GM12878 (cell line): Measurements from ENCODE around the gene BICD1. TPM values are rescaled to one million over a fixed set of nuclear protein-coding genes. Genes with fewer than 3 reads are reported as not detected.
A peak's percentile ranks its signal among the peaks of the same experiment; 100 is the strongest.

Experiments
- ATAC-seq: fragments of 200-7000 bp; cut with Tn5 transposase; 3 replicates; pipeline ENCODE4 v1.9.1; 2020; ENCODE audit warnings: mild to moderate bottlenecking, moderate library complexity
- BruUV-seq: library from RNA; stranded (reverse); fragments of 400-500 nt; replicated peaks from 2 replicates; lab custom pipeline; 2021; lab: Mats Ljungman, UMichigan
- CTCF ChIA-PET: fragments of 300-600 bp; sonication (Branson Sonifier 250); formaldehyde crosslinking; extraction: SDS; loops from one replicate; lab custom pipeline; 2021; ENCODE audit warnings: inconsistent platforms; lab: Yijun Ruan, JAX
- POLR2A ChIA-PET: fragments of 350-600 bp; formaldehyde crosslinking; extraction: SDS; loops from one replicate; lab custom pipeline; 2021; ENCODE audit warnings: inconsistent platforms; lab: Charles Lee
- RAD21 ChIA-PET: fragments of 300-600 bp; sonication (Branson Sonifier 250); formaldehyde crosslinking; loops from one replicate; lab custom pipeline; 2023; ENCODE audit warnings: antibody characterized with exemption; ENCODE audit not compliant: unreplicated experiment; lab: Charles Lee
- SMC1A ChIA-PET: fragments of 300-600 bp; sonication (Branson Sonifier 250); formaldehyde crosslinking; loops from one replicate; lab custom pipeline; 2023; ENCODE audit not compliant: unreplicated experiment, uncharacterized antibody; lab: Charles Lee
- DNase-seq: peaks from one replicate; pipeline ENCODE4 v3.0.0-alpha.2; 2011; ENCODE audit warnings: low read depth, low spot score
- FAIRE-seq: peaks from 3 replicates; lab custom pipeline; 2011; peaks lifted over from hg19 to GRCh38; lab: Jason Lieb, UNC
- H2AFZ ChIP-seq: 2 replicates; pipeline ENCODE4 v1.6.0; 2011; ENCODE audit warnings: low read depth, low read length, control low read depth; ENCODE audit not compliant: control insufficient read depth
- H3K27ac ChIP-seq: 2 replicates; pipeline ENCODE4 v1.5.1; 2011; ENCODE audit warnings: control low read depth; ENCODE audit not compliant: control insufficient read depth, insufficient read depth
- H3K27me3 ChIP-seq, 2 experiments: replicated peaks in 1 of 2; 2 replicates each; pipeline versions ENCODE4 v1.6.0 to v1.6.1; 2011; ENCODE audit warnings: low read length in 1 of 2; ENCODE audit not compliant: control insufficient read depth in 2 of 2, insufficient read depth in 2 of 2
- H3K36me3 ChIP-seq, 2 experiments: 2 replicates each; pipeline ENCODE4 v1.5.1; 2011; ENCODE audit warnings: low read length in 1 of 2; ENCODE audit not compliant: control insufficient read depth in 2 of 2, insufficient read depth in 2 of 2
- H3K4me1 ChIP-seq: 2 replicates; pipeline ENCODE4 v1.6.1; 2011; ENCODE audit warnings: mild to moderate bottlenecking, low read length, moderate library complexity, mixed read lengths; ENCODE audit not compliant: control insufficient read depth, insufficient read depth
- H3K4me2 ChIP-seq: 2 replicates; pipeline ENCODE4 v1.6.0; 2011; ENCODE audit warnings: control low read depth; ENCODE audit not compliant: control insufficient read depth, insufficient read depth
- H3K4me3 ChIP-seq: fragments of 200-600 bp; sonication (generic); 2 replicates; pipeline ENCODE4 v1.5.1; 2016
- H3K79me2 ChIP-seq: 2 replicates; pipeline ENCODE4 v1.6.0; 2011; ENCODE audit warnings: low read length; ENCODE audit not compliant: control insufficient read depth, insufficient read depth
- H3K9ac ChIP-seq: 2 replicates; pipeline ENCODE4 v1.8.0; 2011; ENCODE audit warnings: low read length, control low read depth, mixed read lengths; ENCODE audit not compliant: control insufficient read depth, insufficient read depth
- H3K9me3 ChIP-seq: replicated peaks from 3 replicates; pipeline ENCODE4 v1.5.1; 2011; ENCODE audit warnings: mild to moderate bottlenecking, low read length; ENCODE audit not compliant: control insufficient read depth, insufficient read depth
- H4K20me1 ChIP-seq: 2 replicates; pipeline ENCODE4 v1.6.0; 2011; ENCODE audit not compliant: control insufficient read depth, insufficient read depth
- ATF2 ChIP-seq: IDR thresholded peaks from 2 replicates; pipeline ENCODE4 v1.6.1; 2012; ENCODE audit warnings: low read length, inconsistent platforms
- ATF7 ChIP-seq: fragments of 450-650 bp; IDR thresholded peaks from 2 replicates; pipeline ENCODE4 v1.6.1; 2016; ENCODE audit warnings: low read depth, mild to moderate bottlenecking
- CBX3 ChIP-seq: fragments of 200-600 bp; sonication (generic); IDR thresholded peaks from 2 replicates; pipeline ENCODE4 v1.6.1; 2016; ENCODE audit warnings: low read depth, borderline replicate concordance
- CTCF ChIP-seq, 3 experiments: IDR thresholded peaks in 2 of 3; conservative IDR thresholded peaks in 1 of 3; 2 replicates each; pipeline ENCODE4 v1.5.1; 2011; ENCODE audit warnings: low read depth in 3 of 3, low read length in 3 of 3, mild to moderate bottlenecking in 3 of 3, control low read depth in 2 of 3, moderate library complexity in 2 of 3, inconsistent platforms in 1 of 3, mixed read lengths in 1 of 3; ENCODE audit not compliant: control insufficient read depth in 2 of 3, insufficient read depth in 1 of 3; ENCODE audit errors: extremely low read depth in 1 of 3
- FOXM1 ChIP-seq: IDR thresholded peaks from 2 replicates; pipeline ENCODE4 v1.6.1; 2012; ENCODE audit warnings: low read depth, mild to moderate bottlenecking, inconsistent platforms, low read length, moderate library complexity
- IKZF1 ChIP-seq: fragments of 450-650 bp; conservative IDR thresholded peaks from 2 replicates; pipeline ENCODE4 v1.6.1; 2017; ENCODE audit warnings: antibody characterized with exemption, mild to moderate bottlenecking
- IRF3 ChIP-seq: fragments of 450-650 bp; IDR thresholded peaks from 2 replicates; pipeline ENCODE4 v1.6.1; 2014; ENCODE audit warnings: mild to moderate bottlenecking
- MTA2 ChIP-seq: fragments of 450-650 bp; IDR thresholded peaks from 2 replicates; pipeline ENCODE4 v1.6.1; 2016; ENCODE audit warnings: low read depth, mild to moderate bottlenecking, moderate library complexity
- PAX5 ChIP-seq: IDR thresholded peaks from 2 replicates; pipeline ENCODE4 v1.6.1; 2011; ENCODE audit warnings: low read depth, low read length, borderline replicate concordance
- PKNOX1 ChIP-seq: fragments of 450-650 bp; IDR thresholded peaks from 2 replicates; pipeline ENCODE4 v1.6.1; 2016; ENCODE audit warnings: mild to moderate bottlenecking
- RUNX3 ChIP-seq: IDR thresholded peaks from 2 replicates; pipeline ENCODE4 v1.6.1; 2012; ENCODE audit warnings: low read length, inconsistent platforms
- TCF12 ChIP-seq: IDR thresholded peaks from 2 replicates; pipeline ENCODE4 v1.6.1; 2011; ENCODE audit warnings: low read depth, mild to moderate bottlenecking, low read length
- TCF3 ChIP-seq: IDR thresholded peaks from 2 replicates; pipeline ENCODE4 v1.6.1; 2012; ENCODE audit warnings: low read depth, mild to moderate bottlenecking, low read length, borderline replicate concordance; ENCODE audit not compliant: insufficient read depth
- YY1 ChIP-seq: IDR thresholded peaks from 2 replicates; pipeline ENCODE4 v1.6.1; 2011; ENCODE audit warnings: low read depth, mild to moderate bottlenecking, low read length
- WGBS: methylation state at CpG from one replicate; pipeline ENCODE4 v1.1.6; 2016; ENCODE audit warnings: low lambda C conversion rate; ENCODE audit not compliant: insufficient replicate concordance, insufficient coverage; ENCODE audit errors: missing lambda C conversion rate; 5-methylcytosine and 5-hydroxymethylcytosine counted together
- in situ Hi-C: fragments of 300-500 bp; cut with MboI; formaldehyde crosslinking; loops from 9 replicates; pipeline ENCODE4 v1.14.3; 2018; ENCODE audit warnings: mixed read lengths
- intact Hi-C: fragments of 100-400 bp; cut with micrococcal nuclease; formaldehyde crosslinking; loops from one replicate; pipeline ENCODE4 v1.14.2; 2022; ENCODE audit not compliant: unreplicated experiment
- polyA plus RNA-seq, 11 experiments: library from polyadenylated mRNA; depleted of rRNA in 4 of 11; unstranded in 6 of 11; stranded (reverse) in 5 of 11; fragments of >200 nt; fragmentation: Nextera tagmentation in 4 of 11; fragmentation: Illumina TruSeq in 1 of 11; extraction: Ambion mirVana in 4 of 11; extraction: Trizol in 1 of 11; gene quantifications; 1 replicate in 1 of 11; 2 replicates in 10 of 11; pipeline versions ENCODE4 v1.2.1 to v1.2.3, GENCODE V29; 2011 to 2016; ENCODE audit warnings: inconsistent platforms in 2 of 11, missing spikeins in 2 of 11, low read depth in 1 of 11
- total RNA-seq, 4 experiments: library from RNA; depleted of rRNA in 3 of 4; stranded (reverse); fragments of >200 nt in 3 of 4; fragmentation: Illumina TruSeq in 1 of 4; extraction: Trizol in 1 of 4; gene quantifications; 2 replicates each; pipeline versions ENCODE4 v1.2.1 to v1.2.3, GENCODE V29; 2013 to 2021

BICD1 gene
- total and polyA plus RNA-seq, 10 of the 15 experiments (the other 5 are each of a cell fraction or from before 2014, with no cell fraction given) = 4.7 to 32.5 (median 14.4) TPM

- TF ChIP-seq CTCF (IDR thresholded peaks at IDR 0.05 in 2 of 3, conservative IDR thresholded peaks at IDR 0.05 in 1 of 3; ENCODE audit: control insufficient read depth in 2 of 3, extremely low read depth in 1 of 3, insufficient read depth in 1 of 3, low read depth in 3 of 3, low read length in 3 of 3) (peak; percentile 26 to 37 (median 27); a peak in 4 of 6 replicates), PKNOX1 (no peak)
Measured at GRCh38 chr12:32261638-32262037, 155.0 kb downstream of the BICD1 start (continued).

GRCh38 chr12:32264961-32265360, 158.3 kb downstream of the BICD1 start:
- Histone ChIP-seq H3K27ac (peak overlapping the region; percentile 64), H3K4me1 (peaks cover 11% of the 10 kb centered on the region), H3K27me3 (no peaks in the 10 kb centered on the region), H2AFZ (peak overlapping the region; percentile 75), H3K4me3 (no peak overlapping the region), H3K36me3 (no peaks in the 10 kb centered on the region; a peak in 1 of 4 replicates), H3K9ac (no peak overlapping the region), H3K9me3 (no peaks in the 10 kb centered on the region; the same call in 2 of the 3 replicates), H3K4me2 (peak overlapping the region; percentile 36), H4K20me1 (no peaks in the 10 kb centered on the region), H3K79me2 (no peaks in the 10 kb centered on the region)
- 9% methylated on average over 5 of the region's 5 CpGs for WGBS
- TF ChIP-seq MTA2 = no peak
- 0 out of 2 replicates have a peak, but pooled peaks have one; percentile 17 for TF ChIP-seq ATF2
- TF ChIP-seq TCF12 = peak; percentile 61; the same call in 1 of the 2 replicates
- TF ChIP-seq TCF3 = peak; percentile 82; the same call in 1 of the 2 replicates
- 0 out of 2 replicates have a peak, but pooled peaks have one; percentile 11 for TF ChIP-seq PAX5
- peak; percentile 8; the same call in 1 of the 2 replicates for TF ChIP-seq RUNX3
- no peak for TF ChIP-seq IKZF1
- no peak for TF ChIP-seq ATF7
- no peak for TF ChIP-seq CBX3
- 0 out of 2 replicates have a peak, but pooled peaks have one; percentile 25 for TF ChIP-seq FOXM1
- no peak for TF ChIP-seq IRF3
- 0 out of 2 replicates have a peak, but pooled peaks have one; percentile 3 for TF ChIP-seq YY1
- BruUV-seq = no TSS peak
- ATAC-seq (peak; percentile 50), FAIRE-seq (peak; percentile 88), DNase-seq (no peak)
- CTCF ChIA-PET = interaction anchor here (0.9 kb wide), 1 partner anchor 12 kb away, joined by 3 read pairs; no protein-coding TSS in a partner anchor
- SMC1A ChIA-PET = interaction anchor here (0.7 to 2.9 kb wide), 4 partner anchors 9 to 48 kb away, joined by 3 to 13 read pairs (median 6); no protein-coding TSS in a partner anchor
- POLR2A ChIA-PET = no interaction called here
- intact Hi-C loops (loop anchor here (5.0 to 10.0 kb wide), 2 partner anchors 47 to 300 kb away; no protein-coding TSS in a partner anchor), in situ Hi-C loops (no loop called here)
- RAD21 ChIA-PET = interaction anchor here (0.6 to 1.5 kb wide), 7 partner anchors 13 to 612 kb away, joined by 3 to 8 read pairs (median 4); no protein-coding TSS in a partner anchor
